HG03135 (cell line): Measurements from ENCODE around the gene FCGR3A.
A peak's percentile ranks its signal among the peaks of the same experiment; 100 is the strongest.
"Not testable (repeated sequence)": the region's sequence is repeated elsewhere in the genome, so short reads cannot be mapped to it uniquely, and the experiment has no call there.

Experiments
- ATAC-seq: cut with Tn5 transposase; IDR thresholded peaks from one replicate; pipeline ENCODE4 v1.9.1; 2021; ENCODE audit warnings: mild to moderate bottlenecking, moderate library complexity; ENCODE audit not compliant: unreplicated experiment

FCGR3A gene

GRCh38 chr1:161549652-161550051, at the start of gene FCGR3A:
TSS of gene FCGR3A (minus strand) at chr1:161549818. CDS start at chr1:161549736, 82 bp downstream.
- ATAC-seq: no peak

GRCh38 chr1:161597077-161597476, 47.5 kb upstream of the FCGR3A start:
- not testable (repeated sequence) for ATAC-seq

- not testable (repeated sequence) for ATAC-seq
Observed at GRCh38 chr1:161595583-161595982, 46.0 kb upstream of the FCGR3A start.

GRCh38 chr1:161595173-161595572, 45.6 kb upstream of the FCGR3A start:
- ATAC-seq: not testable (repeated sequence)

GRCh38 chr1:161594269-161594984, 44.8 kb upstream of the FCGR3A start:
- ATAC-seq: not testable (repeated sequence)

GRCh38 chr1:161593092-161593755, 43.6 kb upstream of the FCGR3A start:
- ATAC-seq: not testable (repeated sequence)

GRCh38 chr1:161592586-161592985, 43.0 kb upstream of the FCGR3A start:
- ATAC-seq: not testable (repeated sequence)

- not testable (repeated sequence) for ATAC-seq
Observed at GRCh38 chr1:161589920-161590319, 40.3 kb upstream of the FCGR3A start.

- ATAC-seq: not testable (repeated sequence)
Observed at GRCh38 chr1:161589365-161589764, 39.7 kb upstream of the FCGR3A start.

- ATAC-seq: not testable (repeated sequence)
Observed at GRCh38 chr1:161588596-161588995, 39.0 kb upstream of the FCGR3A start.

GRCh38 chr1:161582882-161583281, 33.3 kb upstream of the FCGR3A start:
- not testable (repeated sequence) for ATAC-seq

- ATAC-seq: peak; percentile 59
Observed at GRCh38 chr1:161580879-161581537, 31.4 kb upstream of the FCGR3A start.

- ATAC-seq: not testable (repeated sequence)
Observed at GRCh38 chr1:161579856-161580507, 30.4 kb upstream of the FCGR3A start.

GRCh38 chr1:161576676-161577075, 27.1 kb upstream of the FCGR3A start:
- ATAC-seq: not testable (repeated sequence)

GRCh38 chr1:161571703-161572102, 22.1 kb upstream of the FCGR3A start:
- ATAC-seq: not testable (repeated sequence)

GRCh38 chr1:161566602-161566960, 17.0 kb upstream of the FCGR3A start:
- not testable (repeated sequence) for ATAC-seq

- not testable (repeated sequence) for ATAC-seq
Observed at GRCh38 chr1:161563522-161563921, 13.9 kb upstream of the FCGR3A start.

- not testable (repeated sequence) for ATAC-seq
Observed at GRCh38 chr1:161562441-161562840, 12.8 kb upstream of the FCGR3A start.

GRCh38 chr1:161560960-161561715, 11.5 kb upstream of the FCGR3A start:
- not testable (repeated sequence) for ATAC-seq
